GM12878 (cell line): ENCODE measurements around the gene SNED1. TPM values are rescaled to one million over a fixed set of nuclear protein-coding genes. Genes with fewer than 3 reads are reported as not detected.

Experiments used
- ATAC-seq: fragments of 200-7000 bp; cut with Tn5 transposase; 3 replicates; pipeline ENCODE4 v1.9.1; 2020; ENCODE audit warnings: mild to moderate bottlenecking, moderate library complexity
- BruUV-seq: library from RNA; stranded (reverse); fragments of 400-500 nt; replicated peaks from 2 replicates; lab custom pipeline; 2021; lab: Mats Ljungman, UMichigan
- CTCF ChIA-PET: fragments of 300-600 bp; sonication (Branson Sonifier 250); formaldehyde crosslinking; extraction: SDS; loops from one replicate; lab custom pipeline; 2021; ENCODE audit warnings: inconsistent platforms; lab: Yijun Ruan, JAX
- POLR2A ChIA-PET: fragments of 350-600 bp; formaldehyde crosslinking; extraction: SDS; loops from one replicate; lab custom pipeline; 2021; ENCODE audit warnings: inconsistent platforms; lab: Charles Lee
- RAD21 ChIA-PET: fragments of 300-600 bp; sonication (Branson Sonifier 250); formaldehyde crosslinking; loops from one replicate; lab custom pipeline; 2023; ENCODE audit warnings: antibody characterized with exemption; ENCODE audit not compliant: unreplicated experiment; lab: Charles Lee
- SMC1A ChIA-PET: fragments of 300-600 bp; sonication (Branson Sonifier 250); formaldehyde crosslinking; loops from one replicate; lab custom pipeline; 2023; ENCODE audit not compliant: unreplicated experiment, uncharacterized antibody; lab: Charles Lee
- DNase-seq: peaks from one replicate; pipeline ENCODE4 v3.0.0-alpha.2; 2011; ENCODE audit warnings: low read depth, low spot score
- FAIRE-seq: peaks from 3 replicates; lab custom pipeline; 2011; peaks lifted over from hg19 to GRCh38; lab: Jason Lieb, UNC
- H2AFZ ChIP-seq: 2 replicates; pipeline ENCODE4 v1.6.0; 2011; ENCODE audit warnings: low read depth, low read length, control low read depth; ENCODE audit not compliant: control insufficient read depth
- H3K27ac ChIP-seq: 2 replicates; pipeline ENCODE4 v1.5.1; 2011; ENCODE audit warnings: control low read depth; ENCODE audit not compliant: control insufficient read depth, insufficient read depth
- H3K27me3 ChIP-seq, 2 experiments: replicated peaks in 1 of 2; 2 replicates each; pipeline versions ENCODE4 v1.6.0 to v1.6.1; 2011; ENCODE audit warnings: low read length in 1 of 2; ENCODE audit not compliant: control insufficient read depth in 2 of 2, insufficient read depth in 2 of 2
- H3K36me3 ChIP-seq, 2 experiments: 2 replicates each; pipeline ENCODE4 v1.5.1; 2011; ENCODE audit warnings: low read length in 1 of 2; ENCODE audit not compliant: control insufficient read depth in 2 of 2, insufficient read depth in 2 of 2
- H3K4me1 ChIP-seq: 2 replicates; pipeline ENCODE4 v1.6.1; 2011; ENCODE audit warnings: mild to moderate bottlenecking, low read length, moderate library complexity, mixed read lengths; ENCODE audit not compliant: control insufficient read depth, insufficient read depth
- H3K4me2 ChIP-seq: 2 replicates; pipeline ENCODE4 v1.6.0; 2011; ENCODE audit warnings: control low read depth; ENCODE audit not compliant: control insufficient read depth, insufficient read depth
- H3K4me3 ChIP-seq: fragments of 200-600 bp; sonication (generic); 2 replicates; pipeline ENCODE4 v1.5.1; 2016
- H3K79me2 ChIP-seq: 2 replicates; pipeline ENCODE4 v1.6.0; 2011; ENCODE audit warnings: low read length; ENCODE audit not compliant: control insufficient read depth, insufficient read depth
- H3K9ac ChIP-seq: 2 replicates; pipeline ENCODE4 v1.8.0; 2011; ENCODE audit warnings: low read length, control low read depth, mixed read lengths; ENCODE audit not compliant: control insufficient read depth, insufficient read depth
- H3K9me3 ChIP-seq: replicated peaks from 3 replicates; pipeline ENCODE4 v1.5.1; 2011; ENCODE audit warnings: mild to moderate bottlenecking, low read length; ENCODE audit not compliant: control insufficient read depth, insufficient read depth
- H4K20me1 ChIP-seq: 2 replicates; pipeline ENCODE4 v1.6.0; 2011; ENCODE audit not compliant: control insufficient read depth, insufficient read depth
- CREM ChIP-seq: IDR thresholded peaks from 2 replicates; pipeline ENCODE4 v1.6.1; 2014; ENCODE audit warnings: antibody characterized with exemption, low read depth
- REST ChIP-seq: IDR thresholded peaks from 2 replicates; pipeline ENCODE4 v1.6.1; 2012; ENCODE audit warnings: mild to moderate bottlenecking, low read depth, low read length
- whole genome bisulfite sequencing: methylation state at CpG from one replicate; pipeline ENCODE4 v1.1.6; 2016; ENCODE audit warnings: low lambda C conversion rate; ENCODE audit not compliant: insufficient replicate concordance, insufficient coverage; ENCODE audit errors: missing lambda C conversion rate; 5-methylcytosine and 5-hydroxymethylcytosine counted together
- in situ Hi-C: fragments of 300-500 bp; cut with MboI; formaldehyde crosslinking; loops from 9 replicates; pipeline ENCODE4 v1.14.3; 2018; ENCODE audit warnings: mixed read lengths
- intact Hi-C: fragments of 100-400 bp; cut with micrococcal nuclease; formaldehyde crosslinking; loops from one replicate; pipeline ENCODE4 v1.14.2; 2022; ENCODE audit not compliant: unreplicated experiment
- polyA plus RNA-seq, 11 experiments: library from polyadenylated mRNA; depleted of rRNA in 4 of 11; unstranded in 6 of 11; stranded (reverse) in 5 of 11; fragments of >200 nt; fragmentation: Nextera tagmentation in 4 of 11; fragmentation: Illumina TruSeq in 1 of 11; extraction: Ambion mirVana in 4 of 11; extraction: Trizol in 1 of 11; gene quantifications; 1 replicate in 1 of 11; 2 replicates in 10 of 11; pipeline versions ENCODE4 v1.2.1 to v1.2.3, GENCODE V29; 2011 to 2016; ENCODE audit warnings: inconsistent platforms in 2 of 11, missing spikeins in 2 of 11, low read depth in 1 of 11
- total RNA-seq, 4 experiments: library from RNA; depleted of rRNA in 3 of 4; stranded (reverse); fragments of >200 nt in 3 of 4; fragmentation: Illumina TruSeq in 1 of 4; extraction: Trizol in 1 of 4; gene quantifications; 2 replicates each; pipeline versions ENCODE4 v1.2.1 to v1.2.3, GENCODE V29; 2013 to 2021

The SNED1 gene
- total and polyA plus RNA-seq, 10 of the 15 experiments (the other 5 are each of a cell fraction or from before 2014, with no cell fraction given) = 0.05 to 8.4 (median 3.0) TPM

GRCh38 chr2:241049739-241050623 is 51.6 kb downstream of the SNED1 start:
- ChIA-PET SMC1A (interaction anchor here (1.0 kb wide), 1 partner anchor 11 kb away, joined by 3 read pairs; no protein-coding TSS in a partner anchor), RAD21 (no interaction called here), CTCF (no interaction called here), POLR2A (no interaction called here)
- BruUV-seq = no TSS peak
- Histone ChIP-seq H2AFZ (no peak overlapping the region), H3K4me1 (peaks cover 4% of the 10 kb centered on the region), H3K36me3 (no peaks in the 10 kb centered on the region; a peak in 1 of 4 replicates), H3K4me3 (no peak overlapping the region), H3K9me3 (no peaks in the 10 kb centered on the region), H3K27ac (no peak overlapping the region), H3K4me2 (no peak overlapping the region), H3K79me2 (no peaks in the 10 kb centered on the region), H4K20me1 (no peaks in the 10 kb centered on the region), H3K9ac (no peak overlapping the region), H3K27me3 (no peaks in the 10 kb centered on the region)
- ATAC-seq = no peak
- TF ChIP-seq CREM = no peak
- TF ChIP-seq REST = peak; percentile 72; the same call in 1 of the 2 replicates
- intact Hi-C loops (no loop called here), in situ Hi-C loops (no loop called here)
- no peak for FAIRE-seq
- WGBS = 79% methylated on average over 30 of the region's 38 CpGs
- no peak for DNase-seq
